Embryonic facial prominence (tissue), 1 donor: ENCODE measurements around the gene FXYD5.
"Not testable (repeated sequence)": the region's sequence is repeated elsewhere in the genome, so short reads cannot be mapped to it uniquely, and the experiment has no call there.

Source experiments
- DNase-seq: peaks from one replicate; pipeline ENCODE4 v3.0.0-alpha.2; 2016; ENCODE audit errors: extremely low spot score

The FXYD5 gene

DNA sequence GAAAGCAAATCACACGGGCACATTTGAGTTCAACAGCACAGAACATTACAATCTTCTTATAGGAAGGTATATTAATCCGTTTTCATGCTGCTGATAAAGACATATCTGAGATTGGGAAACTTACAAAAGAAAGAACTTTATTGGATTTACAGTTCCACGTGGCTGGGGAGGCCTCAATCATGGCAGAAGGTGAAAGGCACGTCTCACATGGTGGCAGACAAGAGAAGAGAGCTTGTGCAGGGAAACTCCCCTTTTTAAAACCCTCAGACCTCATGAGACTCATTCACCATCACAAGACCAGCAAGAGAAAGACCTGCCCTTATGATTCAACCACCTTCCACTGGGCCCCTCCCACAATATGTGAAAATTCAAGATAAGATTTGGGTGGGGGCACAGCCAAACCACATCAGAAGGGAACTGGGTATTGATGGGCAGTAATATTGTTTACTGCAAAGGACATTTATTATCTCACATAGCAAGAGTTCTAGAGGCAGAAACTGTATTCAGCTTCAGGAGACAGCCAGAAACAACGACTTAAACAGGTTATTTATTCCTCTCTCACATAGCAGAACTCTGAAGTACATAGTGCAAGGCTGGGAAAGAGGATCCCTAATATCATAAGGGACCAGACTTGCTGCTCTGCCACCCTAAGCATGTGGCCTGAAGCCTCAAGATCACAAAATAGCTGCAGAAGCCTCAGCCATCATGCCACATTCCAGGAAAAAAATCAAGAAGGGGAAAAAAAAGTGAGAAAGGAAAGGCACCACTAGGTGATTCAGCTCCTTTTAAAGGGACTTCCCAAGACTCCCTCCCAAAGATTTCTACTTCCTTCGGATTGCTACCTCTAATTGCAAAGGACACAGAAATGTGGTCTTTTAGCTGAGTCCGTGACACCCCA is 23.1 kb downstream of the FXYD5 start:
- no peak for DNase-seq

GRCh38 chr19:35178701-35179100 is 24.2 kb downstream of the FXYD5 start:
- DNase-seq, result no peak

GRCh38 chr19:35179830-35180229 is 25.3 kb downstream of the FXYD5 start:
- no peak for DNase-seq

DNA sequence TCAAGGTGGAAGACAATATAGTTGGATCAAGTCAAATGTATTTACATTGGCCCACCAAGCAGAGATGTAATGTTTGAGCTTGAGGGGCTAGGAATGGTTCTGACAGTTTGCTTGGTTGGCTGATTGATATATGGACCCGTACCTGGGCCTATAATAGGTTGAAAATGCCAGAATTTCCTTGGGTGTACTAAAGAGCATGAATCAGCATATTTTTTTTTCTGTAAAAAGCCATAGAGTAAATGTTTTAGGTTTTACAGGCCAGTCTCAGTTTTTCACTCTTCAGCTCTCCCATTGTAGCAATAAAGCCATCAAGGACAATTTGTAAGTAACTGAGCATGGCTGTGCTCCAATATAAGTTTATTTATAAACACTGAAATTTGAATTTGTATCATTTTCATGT is 26.9 kb downstream of the FXYD5 start:
- DNase-seq, result no peak

DNA sequence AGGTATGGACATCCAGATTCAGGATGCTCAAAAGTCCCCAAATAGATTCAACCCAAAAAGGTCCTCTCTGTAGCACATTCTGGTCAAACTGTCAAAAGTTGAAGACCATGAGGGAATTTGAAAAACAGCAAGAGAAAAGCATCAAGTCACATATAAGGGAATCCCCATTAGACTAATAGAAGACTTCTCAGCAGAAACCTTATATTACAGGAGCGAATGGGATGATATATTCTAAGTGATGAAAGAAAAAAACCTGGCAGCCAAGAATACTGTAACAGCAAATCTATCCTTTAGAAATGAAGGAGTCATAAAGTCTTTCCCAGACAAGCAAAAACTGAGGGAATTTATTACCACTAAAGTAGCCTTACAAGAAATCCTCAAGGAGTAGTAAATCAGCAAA is 29.7 kb downstream of the FXYD5 start:
- no peak for DNase-seq

- DNase-seq, result no peak
Observed at GRCh38 chr19:35184884-35185283, 30.3 kb downstream of the FXYD5 start.

GRCh38 chr19:35194012-35194984 is 39.8 kb downstream of the FXYD5 start:
- DNase-seq, result no peak

GRCh38 chr19:35195830-35196229 is 41.3 kb downstream of the FXYD5 start:
- DNase-seq, result no peak

GRCh38 chr19:35196861-35197260 is 42.3 kb downstream of the FXYD5 start:
- not testable (repeated sequence) for DNase-seq

- DNase-seq, result no peak
Observed at GRCh38 chr19:35199481-35199880, 44.9 kb downstream of the FXYD5 start.

- DNase-seq, result no peak
Observed at GRCh38 chr19:35202722-35203688, 48.5 kb downstream of the FXYD5 start.

- DNase-seq, result no peak
Observed at GRCh38 chr19:35204799-35205732, 50.5 kb downstream of the FXYD5 start.

DNA sequence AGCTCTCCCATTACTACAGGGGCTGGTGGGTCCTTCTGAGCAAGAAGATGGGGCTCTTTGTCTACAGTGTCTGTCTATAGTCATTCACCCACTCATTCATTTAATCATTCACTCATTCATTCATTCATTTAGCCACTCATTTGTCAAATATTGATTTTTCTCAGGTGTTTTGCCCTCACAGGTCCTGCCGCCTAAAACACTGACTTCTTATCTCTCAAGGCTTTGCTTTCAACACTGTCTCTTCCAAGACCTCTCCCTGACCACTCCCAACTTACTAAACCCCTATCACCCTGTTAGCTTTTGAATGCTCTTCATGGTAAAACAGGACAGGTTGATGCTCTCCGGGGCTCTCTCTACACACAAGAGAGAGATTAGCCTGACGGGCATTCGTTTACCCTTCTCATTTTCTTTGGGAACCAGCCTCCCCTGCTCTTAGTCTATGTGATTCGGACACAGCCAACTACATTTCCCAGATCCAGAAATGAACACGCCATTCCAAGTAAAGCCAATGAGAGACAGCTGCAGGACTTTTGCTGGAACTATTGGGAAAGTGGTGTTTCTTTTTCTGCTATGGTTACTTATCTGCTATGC is 51.3 kb downstream of the FXYD5 start:
- DNase-seq, result no peak

DNA sequence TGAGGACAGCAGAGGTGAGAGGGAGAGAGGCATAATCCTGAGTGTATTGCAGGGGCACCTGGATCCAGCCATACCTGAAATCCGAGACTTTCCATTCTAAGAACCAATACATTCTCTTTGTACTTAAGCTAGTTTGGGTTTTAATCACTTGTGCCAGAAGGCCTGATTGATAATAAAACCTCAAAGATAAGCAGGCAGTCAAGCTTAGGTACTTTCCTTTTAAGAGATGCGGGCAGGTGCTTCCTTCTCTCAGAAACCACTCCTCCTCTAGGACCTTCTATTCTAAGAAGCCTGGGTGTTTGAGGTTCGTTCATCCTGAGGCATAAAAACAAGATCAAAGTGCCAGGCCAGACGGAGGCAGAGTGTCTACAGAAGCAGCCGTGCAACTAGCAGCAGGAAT is 51.8 kb downstream of the FXYD5 start:
- DNase-seq, result no peak

DNA sequence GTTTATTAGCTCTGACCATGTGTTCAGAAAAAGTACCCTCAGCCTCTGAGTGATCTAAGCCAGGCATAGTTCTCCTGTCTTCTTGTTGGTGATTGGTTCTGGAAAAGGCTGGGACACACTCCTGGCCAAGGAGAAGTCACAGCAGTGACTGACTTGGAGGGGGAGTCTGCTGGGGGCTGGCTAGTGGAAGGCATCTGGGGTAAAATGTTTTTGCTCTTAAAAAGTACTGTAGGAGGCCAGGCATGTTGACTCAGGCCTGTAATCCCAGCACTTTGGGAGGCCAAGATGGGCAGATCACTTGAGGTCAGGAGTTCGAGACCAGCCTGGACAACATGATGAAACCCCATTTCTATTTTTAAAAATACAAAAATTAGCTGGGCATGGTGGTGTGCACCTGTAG is 52.3 kb downstream of the FXYD5 start:
- no peak for DNase-seq

- DNase-seq, result no peak
Observed at GRCh38 chr19:35207391-35207871, 52.9 kb downstream of the FXYD5 start.

GRCh38 chr19:35208121-35208520 is 53.6 kb downstream of the FXYD5 start:
- DNase-seq, result no peak

- DNase-seq, result no peak
Observed at GRCh38 chr19:35209646-35210045, 55.1 kb downstream of the FXYD5 start.

DNA sequence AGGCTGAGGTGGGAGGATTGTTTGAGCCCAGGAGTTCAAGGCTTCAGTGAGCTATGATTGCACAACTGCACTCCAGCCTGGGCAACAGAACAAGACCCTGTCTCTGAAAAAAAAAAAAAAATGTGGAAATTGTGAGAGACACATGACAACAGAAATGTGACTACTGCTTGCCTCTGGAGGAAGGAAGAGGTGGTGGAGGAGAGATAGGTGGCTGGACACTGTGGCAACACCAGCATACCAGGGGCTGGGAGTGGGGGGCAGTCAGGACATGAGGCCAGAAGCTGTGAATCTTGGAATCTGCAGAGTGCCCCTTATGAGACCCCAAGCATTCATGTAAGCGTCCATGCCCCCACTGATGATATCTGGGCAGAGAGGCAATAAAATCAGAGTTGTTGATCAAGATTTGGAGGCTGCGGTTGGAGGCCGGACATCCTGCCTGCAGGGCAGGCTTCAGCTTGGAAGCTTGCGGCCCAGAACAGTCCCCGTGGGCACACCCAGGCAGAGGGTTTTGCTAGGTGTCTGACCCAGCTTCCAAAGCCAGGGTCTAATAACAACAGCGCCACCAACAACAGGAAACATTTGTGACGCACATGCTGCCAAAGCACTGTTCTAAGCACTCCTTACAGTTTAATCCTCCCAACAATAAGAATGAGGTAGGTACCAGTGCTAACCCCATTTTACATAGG is 57.2 kb downstream of the FXYD5 start:
- no peak for DNase-seq
